HG02763 (cell line): Measurements from ENCODE around the gene ABL1.
"Not testable (repeated sequence)": the region's sequence is repeated elsewhere in the genome, so short reads cannot be mapped to it uniquely, and the experiment has no call there.

Experiments used
- ATAC-seq: cut with Tn5 transposase; IDR thresholded peaks from one replicate; pipeline ENCODE4 v1.9.1; 2021; ENCODE audit warnings: mild to moderate bottlenecking, moderate library complexity; ENCODE audit not compliant: unreplicated experiment

Gene ABL1

DNA sequence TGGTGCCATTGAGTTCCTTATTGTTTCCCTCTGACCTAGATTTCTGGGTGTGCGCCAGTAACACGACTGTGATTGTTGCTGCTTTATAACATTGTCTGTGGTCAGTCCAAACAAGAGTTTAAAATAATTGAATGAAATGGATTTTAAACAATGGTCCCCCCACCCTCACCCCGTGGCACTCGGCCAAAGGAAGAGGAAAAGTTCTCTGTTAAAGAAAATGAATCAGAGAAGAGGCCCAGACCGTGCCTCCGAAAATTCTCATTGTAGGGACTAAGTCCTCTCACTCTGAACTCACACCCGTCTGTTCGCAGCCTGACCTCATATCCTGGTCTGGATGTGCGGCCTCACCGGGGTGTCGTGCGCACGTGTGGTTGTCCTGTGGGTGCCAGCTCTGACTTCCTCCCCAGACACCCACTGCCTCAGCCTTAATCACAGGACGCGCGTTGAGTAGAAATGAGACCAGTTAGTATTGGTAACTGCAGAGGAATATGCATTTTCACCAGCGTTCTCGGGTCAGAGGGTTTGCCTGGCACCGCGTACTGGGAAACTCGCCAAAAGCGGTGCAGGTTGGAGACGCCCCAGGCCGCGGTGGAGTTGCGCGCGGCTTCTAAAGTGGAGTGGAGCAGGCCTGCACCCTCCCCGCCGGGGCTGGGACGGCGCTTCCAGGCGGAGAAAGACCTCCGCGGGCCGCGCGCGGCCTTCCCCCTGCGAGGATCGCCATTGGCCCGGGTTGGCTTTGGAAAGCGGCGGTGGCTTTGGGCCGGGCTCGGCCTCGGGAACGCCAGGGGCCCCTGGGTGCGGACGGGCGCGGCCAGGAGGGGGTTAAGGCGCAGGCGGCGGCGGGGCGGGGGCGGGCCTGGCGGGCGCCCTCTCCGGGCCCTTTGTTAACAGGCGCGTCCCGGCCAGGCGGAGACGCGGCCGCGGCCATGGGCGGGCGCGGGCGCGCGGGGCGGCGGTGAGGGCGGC is at the start of gene ABL1:
ABL1 (plus strand) TSS at position 884 of the 966 bp plus-strand sequence. CDS start 193 bp downstream, outside the sequence.
- ATAC-seq = peak; percentile 70

GRCh38 chr9:130785940-130786508 is 49.0 kb upstream of the ABL1 start:
- ATAC-seq = no peak

DNA sequence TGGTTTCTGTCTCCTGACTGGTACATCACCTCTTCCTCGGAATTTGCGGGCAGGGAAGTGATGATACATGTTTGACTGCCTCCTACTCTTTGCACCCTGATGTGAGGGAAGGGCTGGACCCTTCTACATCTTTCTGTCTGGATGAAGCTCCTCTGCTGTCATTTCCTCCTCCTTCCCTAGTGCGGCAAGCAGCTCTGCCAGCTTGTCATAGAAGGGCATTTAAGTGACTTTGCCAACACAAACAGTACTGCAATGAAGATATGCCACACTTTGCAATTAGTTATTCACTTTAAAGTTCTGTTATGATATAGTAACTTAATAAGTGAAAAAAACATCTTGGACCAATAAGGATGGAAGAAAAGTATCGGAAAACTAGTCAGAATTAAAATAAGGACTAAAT is 48.5 kb upstream of the ABL1 start:
- no peak for ATAC-seq

GRCh38 chr9:130789747-130790672 is 45.0 kb upstream of the ABL1 start:
- ATAC-seq = no peak

GRCh38 chr9:130791303-130791894 is 43.7 kb upstream of the ABL1 start:
- no peak for ATAC-seq

- no peak for ATAC-seq
Observed at GRCh38 chr9:130793589-130793988, 41.5 kb upstream of the ABL1 start.

DNA sequence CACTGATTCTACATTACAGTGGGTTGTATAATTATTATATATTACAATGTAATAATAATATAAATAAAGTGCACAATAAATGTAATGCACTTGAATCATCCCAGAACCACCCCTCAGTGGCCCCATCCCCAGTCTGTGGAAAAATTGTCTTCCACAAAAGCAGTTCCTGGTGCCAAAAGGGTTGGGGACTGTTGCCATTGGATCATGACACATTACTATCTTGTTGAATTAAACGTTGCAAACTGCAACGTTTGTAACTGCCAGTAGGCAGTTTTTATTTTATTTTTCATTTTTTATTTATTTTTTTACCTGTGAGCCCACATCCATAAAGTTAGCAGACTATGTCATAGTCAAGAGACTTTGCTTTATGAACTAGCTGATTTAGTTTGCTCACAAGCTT is 41.0 kb upstream of the ABL1 start:
- ATAC-seq = not testable (repeated sequence)

- not testable (repeated sequence) for ATAC-seq
Observed at GRCh38 chr9:130794423-130794822, 40.6 kb upstream of the ABL1 start.

DNA sequence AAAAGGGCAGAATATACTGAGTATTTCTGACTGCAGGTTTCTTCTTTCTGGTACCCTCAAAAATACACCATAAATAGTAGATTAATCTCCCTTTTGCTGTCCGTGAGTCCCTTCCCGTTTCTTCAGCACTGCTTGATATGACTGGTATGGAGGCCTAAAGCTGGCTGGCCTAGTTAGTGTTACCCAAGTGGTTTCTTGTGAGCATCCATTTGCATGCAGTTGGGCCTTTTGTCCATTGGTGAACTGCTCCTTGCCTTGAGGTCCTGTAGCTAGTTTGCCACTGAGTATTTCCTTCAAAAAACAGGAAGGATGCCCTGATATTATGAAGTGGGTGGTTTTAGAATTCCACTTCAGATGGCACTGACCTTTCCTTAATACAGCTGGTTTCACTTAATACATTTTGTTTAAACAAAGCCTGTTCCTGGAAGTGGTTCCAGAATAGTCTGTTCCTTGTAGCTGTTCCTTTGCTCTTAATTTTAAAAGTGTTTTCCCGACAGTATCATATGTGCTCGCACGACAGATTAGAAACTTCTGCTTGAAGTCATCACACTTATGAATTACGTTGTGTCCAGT is 40.0 kb upstream of the ABL1 start:
- ATAC-seq = no peak

GRCh38 chr9:130803116-130803515 is 31.9 kb upstream of the ABL1 start:
- ATAC-seq = not testable (repeated sequence)

DNA sequence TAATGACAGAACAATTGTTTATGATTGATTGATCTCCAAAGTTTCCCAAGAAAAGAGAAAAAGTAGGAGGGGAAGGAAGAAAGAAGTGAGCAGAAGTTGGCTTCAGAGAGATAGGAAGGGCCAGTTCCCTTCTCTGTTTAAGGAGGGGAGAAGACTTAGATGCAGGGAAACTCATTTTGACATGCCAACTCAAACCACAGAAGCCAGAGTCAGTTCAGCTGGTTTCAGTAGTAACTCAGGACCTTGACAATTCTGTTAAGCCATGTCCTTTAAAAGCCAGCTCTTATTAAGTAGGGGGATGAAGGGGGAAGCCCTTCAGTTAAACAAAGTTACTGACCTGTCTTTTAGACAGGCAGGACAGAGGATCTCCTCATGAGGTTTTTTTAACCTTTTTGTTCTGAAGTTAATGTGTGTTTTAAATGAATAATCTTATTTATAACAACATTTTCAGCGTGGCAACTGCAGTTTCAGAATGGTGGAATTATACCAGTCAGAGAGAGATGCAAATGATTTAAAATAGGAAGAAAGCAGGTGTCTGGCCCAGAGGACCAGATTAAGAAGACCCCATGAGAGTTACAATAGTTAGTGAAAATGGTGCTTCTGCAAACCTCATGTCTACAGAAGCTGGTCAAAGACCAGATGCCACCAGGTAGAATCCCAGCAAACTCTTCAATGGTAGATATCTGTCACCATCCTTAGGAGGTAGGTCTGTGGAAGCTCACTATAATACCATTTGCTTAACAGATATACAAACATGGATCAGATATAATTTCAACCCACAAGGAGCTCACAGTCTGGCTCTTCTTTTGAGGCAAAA is 29.3 kb upstream of the ABL1 start:
- ATAC-seq = no peak

DNA sequence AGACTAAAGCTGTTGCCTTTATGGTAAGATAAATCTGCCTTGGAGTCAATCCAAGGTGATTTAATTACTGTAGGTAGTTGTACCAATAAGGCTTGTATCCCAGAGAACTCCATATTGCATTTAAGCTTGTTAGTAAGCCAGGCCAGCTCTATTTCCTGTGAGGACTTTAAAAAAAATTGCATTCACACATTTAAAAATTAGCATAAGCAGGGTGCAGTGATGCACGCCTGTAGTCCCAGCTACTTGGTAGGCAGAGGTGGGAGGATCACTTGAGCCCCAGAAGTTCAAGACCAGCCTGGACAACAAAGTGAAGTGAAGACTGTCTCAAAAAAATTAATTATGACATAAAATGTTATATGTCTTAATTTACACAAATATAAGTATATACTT is 28.7 kb upstream of the ABL1 start:
- ATAC-seq = no peak

DNA sequence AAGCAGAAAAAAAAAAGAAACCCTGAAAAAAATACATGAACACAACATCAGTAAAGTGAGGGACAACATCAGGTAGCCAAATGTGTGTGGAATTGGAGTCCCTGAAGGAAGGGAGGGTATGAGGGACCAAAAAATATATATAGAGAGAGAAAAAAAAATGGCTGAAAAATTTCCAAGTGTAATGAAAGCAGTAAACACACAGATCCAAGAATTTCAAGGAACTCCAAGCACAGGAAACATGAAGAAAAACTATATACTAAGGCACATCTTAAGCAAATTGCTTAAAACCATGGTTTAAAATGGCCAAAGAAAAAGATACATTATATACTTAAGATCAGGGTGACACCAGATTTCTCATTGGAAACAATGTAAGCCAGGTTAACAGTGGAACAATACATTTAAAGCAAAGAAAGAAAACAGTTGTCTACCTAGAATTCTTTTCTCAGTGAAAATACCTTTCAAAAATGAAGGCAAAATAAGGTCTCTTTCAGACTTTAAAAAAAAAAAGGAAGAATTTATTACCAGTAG is 24.4 kb upstream of the ABL1 start:
- no peak for ATAC-seq

DNA sequence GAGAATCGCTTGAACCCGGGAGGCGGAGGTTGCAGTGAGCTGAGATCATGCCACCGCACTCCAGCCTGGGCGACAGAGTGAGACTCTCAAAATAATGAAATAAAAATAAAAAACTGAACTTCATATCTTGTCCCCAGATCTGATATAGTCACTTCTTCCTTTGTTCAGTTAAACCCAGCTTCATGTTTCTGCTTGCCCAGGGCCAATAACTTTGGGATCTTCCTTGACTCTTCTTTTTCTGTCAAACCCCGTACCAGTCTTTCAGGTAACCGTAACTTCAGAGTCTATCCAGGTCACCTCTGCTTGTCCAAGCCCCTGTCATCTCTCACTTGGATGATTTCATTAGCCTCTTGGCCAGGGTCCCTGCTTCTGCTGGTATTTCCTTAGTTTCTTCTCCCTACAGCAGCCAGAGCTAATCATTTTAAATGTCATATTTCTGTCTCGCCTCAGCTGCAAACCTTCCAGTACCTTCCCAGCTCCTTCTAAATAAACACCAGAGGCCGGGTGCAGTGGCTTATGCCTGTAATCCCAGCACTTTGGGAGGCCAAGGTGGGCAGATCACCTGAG is 19.7 kb upstream of the ABL1 start:
- no peak for ATAC-seq

GRCh38 chr9:130817914-130818313 is 17.1 kb upstream of the ABL1 start:
- ATAC-seq = no peak

DNA sequence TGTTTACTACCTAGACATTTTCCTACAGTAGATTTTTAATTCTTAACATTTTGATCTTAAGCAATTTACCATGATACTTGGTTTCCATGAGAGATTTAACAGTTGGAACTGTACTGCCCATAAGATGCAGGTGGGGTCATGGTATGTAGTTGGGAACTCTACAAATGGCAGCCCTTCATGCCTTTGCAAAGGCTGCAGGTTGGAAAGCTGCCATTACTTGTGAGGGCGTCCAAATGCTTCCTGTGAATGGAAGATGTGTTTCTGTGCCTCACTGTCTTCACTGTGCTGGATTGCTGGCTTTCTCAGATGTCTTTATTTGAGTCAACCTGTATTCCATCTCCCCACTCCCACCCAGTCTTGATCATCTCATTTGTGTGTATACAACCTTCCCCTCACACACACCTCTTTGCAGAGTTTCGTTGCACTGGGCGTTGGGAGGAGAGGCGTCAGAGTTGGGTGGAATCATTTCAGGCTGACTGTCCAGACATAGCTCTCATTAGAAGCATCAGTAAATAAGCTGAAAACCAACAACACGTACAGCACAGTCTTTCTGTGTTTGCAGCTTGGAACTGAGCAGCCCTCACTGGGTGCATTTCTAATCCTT is 14.8 kb upstream of the ABL1 start:
- ATAC-seq = no peak

GRCh38 chr9:130823435-130823834 is 11.6 kb upstream of the ABL1 start:
- no peak for ATAC-seq

DNA sequence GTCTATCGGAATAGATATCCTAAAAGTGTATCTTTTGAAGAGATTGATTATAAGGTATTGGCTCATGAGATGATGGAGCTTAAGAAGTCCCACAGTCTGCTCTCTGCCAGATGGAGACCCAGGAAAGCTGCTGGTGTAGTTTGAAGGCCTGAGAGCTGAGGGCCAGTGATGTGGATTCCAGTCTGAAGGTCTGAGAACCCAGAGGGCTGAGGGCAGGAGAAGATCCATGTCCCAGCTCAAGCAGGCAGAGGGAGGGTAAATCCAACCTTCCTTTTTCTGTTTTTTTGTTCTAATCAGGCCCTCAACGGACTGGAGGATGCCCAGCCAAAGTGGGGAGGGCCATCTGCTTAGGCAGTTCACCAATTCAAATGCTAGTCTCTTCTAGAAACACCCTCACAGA is 11.0 kb upstream of the ABL1 start:
- ATAC-seq = no peak
